Neural progenitor cell (in vitro differentiated cells): Measurements from ENCODE around the gene SPATA31D3.
"Not testable (repeated sequence)": the region's sequence is repeated elsewhere in the genome, so short reads cannot be mapped to it uniquely, and the experiment has no call there.

Source experiments
- EZH2 ChIP-seq: fragments of 200-600 bp; sonication (generic); IDR thresholded peaks from 2 replicates; pipeline ENCODE4 v1.6.1; 2017; ENCODE audit warnings: antibody characterized with exemption, mild to moderate bottlenecking, moderate library complexity
- TF ChIP-seq, protein P1 (sequence below): fragments of 200-600 bp; sonication (generic); IDR thresholded peaks from 2 replicates; pipeline ENCODE4 v1.5.1; 2017; ENCODE audit warnings: antibody characterized with exemption, mild to moderate bottlenecking

DNA sequence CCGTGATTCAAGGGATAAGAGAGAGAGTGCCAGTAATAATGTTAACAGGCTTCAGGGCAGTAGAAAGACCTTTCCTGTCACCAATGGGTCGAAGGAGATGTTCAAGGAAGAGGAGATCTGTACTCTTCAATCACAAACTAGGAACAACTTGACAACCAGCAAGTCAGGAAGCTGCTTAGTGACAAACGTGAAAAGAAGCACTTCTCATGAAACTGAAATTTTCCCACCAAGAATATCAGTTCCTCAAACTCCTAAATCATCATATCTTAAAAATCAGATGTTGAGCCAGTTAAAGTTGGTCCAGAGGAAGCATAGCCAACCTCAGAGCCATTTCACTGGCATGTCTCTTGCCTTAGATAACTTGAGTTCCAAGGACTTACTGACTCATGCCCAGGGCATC lies 9.8 kb upstream of the SPATA31D3 start:
- TF ChIP-seq, protein P1, sequence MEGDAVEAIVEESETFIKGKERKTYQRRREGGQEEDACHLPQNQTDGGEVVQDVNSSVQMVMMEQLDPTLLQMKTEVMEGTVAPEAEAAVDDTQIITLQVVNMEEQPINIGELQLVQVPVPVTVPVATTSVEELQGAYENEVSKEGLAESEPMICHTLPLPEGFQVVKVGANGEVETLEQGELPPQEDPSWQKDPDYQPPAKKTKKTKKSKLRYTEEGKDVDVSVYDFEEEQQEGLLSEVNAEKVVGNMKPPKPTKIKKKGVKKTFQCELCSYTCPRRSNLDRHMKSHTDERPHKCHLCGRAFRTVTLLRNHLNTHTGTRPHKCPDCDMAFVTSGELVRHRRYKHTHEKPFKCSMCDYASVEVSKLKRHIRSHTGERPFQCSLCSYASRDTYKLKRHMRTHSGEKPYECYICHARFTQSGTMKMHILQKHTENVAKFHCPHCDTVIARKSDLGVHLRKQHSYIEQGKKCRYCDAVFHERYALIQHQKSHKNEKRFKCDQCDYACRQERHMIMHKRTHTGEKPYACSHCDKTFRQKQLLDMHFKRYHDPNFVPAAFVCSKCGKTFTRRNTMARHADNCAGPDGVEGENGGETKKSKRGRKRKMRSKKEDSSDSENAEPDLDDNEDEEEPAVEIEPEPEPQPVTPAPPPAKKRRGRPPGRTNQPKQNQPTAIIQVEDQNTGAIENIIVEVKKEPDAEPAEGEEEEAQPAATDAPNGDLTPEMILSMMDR: not testable (repeated sequence)
- TF ChIP-seq EZH2: not testable (repeated sequence)
